Measurements from ENCODE around the gene VHLL. TPM values are rescaled to one million over a fixed set of nuclear protein-coding genes. Genes with fewer than 3 reads are reported as not detected.
A peak's percentile ranks its signal among the peaks of the same experiment; 100 is the strongest.

VHLL gene
- total and polyA plus RNA-seq, 2 of the 13 experiments (the other 11 are each of a cell fraction or from before 2014, with no cell fraction given) = 0.24 TPM; not detected in 1

GRCh38 chr1:156295391-156295947 is 3.6 kb downstream of the VHLL start, which contains the start of gene GLMP (continued):
- TF ChIP-seq ZNF576 (CRISPR knock-in tag; IDR thresholded peaks at IDR 0.05) = no peak
- TF ChIP-seq GABPB1 (CRISPR knock-in tag; IDR thresholded peaks at IDR 0.05) = peak; percentile 65
- 0 out of 2 replicates have a peak, but pooled peaks have one; percentile 37 for TF ChIP-seq IKZF5 (CRISPR knock-in tag; IDR thresholded peaks at IDR 0.05)
- TF ChIP-seq ZNF878 (CRISPR knock-in tag; IDR thresholded peaks at IDR 0.05) = 0 out of 2 replicates have a peak, but pooled peaks have one; percentile 41
- peak; percentile 55; the same call in 1 of the 2 replicates for TF ChIP-seq ZNF788 (CRISPR knock-in tag; IDR thresholded peaks at IDR 0.05; ENCODE audit: borderline replicate concordance)
- TF ChIP-seq ZIK1 (CRISPR knock-in tag; IDR thresholded peaks at IDR 0.05; ENCODE audit: borderline replicate concordance, low read depth) = no peak
- no peak for TF ChIP-seq TEAD2 (CRISPR knock-in tag; IDR thresholded peaks at IDR 0.05)
- TF ChIP-seq DNMT1 (CRISPR knock-in tag; IDR thresholded peaks at IDR 0.05) = no peak
- TF ChIP-seq ZNF687 (CRISPR knock-in tag; IDR thresholded peaks at IDR 0.05) = peak; percentile 74
- peak; percentile 64; the same call in 1 of the 2 replicates for TF ChIP-seq HNRNPL (IDR thresholded peaks at IDR 0.05; ENCODE audit: low read depth, low read length)
- TF ChIP-seq HNF4A (CRISPR knock-in tag; IDR thresholded peaks at IDR 0.05) = 0 out of 2 replicates have a peak, but pooled peaks have one; percentile 3
- TF ChIP-seq NFKB2 (CRISPR knock-in tag; IDR thresholded peaks at IDR 0.05; ENCODE audit: borderline replicate concordance) = peak; percentile 48; the same call in 1 of the 2 replicates
- TF ChIP-seq KDM5A (IDR thresholded peaks at IDR 0.05; ENCODE audit: borderline replicate concordance, low read length) = peak; percentile 96
- peak; percentile 37; the same call in 1 of the 2 replicates for TF ChIP-seq MXD3 (CRISPR knock-in tag; IDR thresholded peaks at IDR 0.05)
- peak; percentile 67; the same call in 1 of the 2 replicates for TF ChIP-seq ARID4A (CRISPR knock-in tag; IDR thresholded peaks at IDR 0.05; ENCODE audit: borderline replicate concordance)
- 0 out of 2 replicates have a peak, but pooled peaks have one; percentile 42 for TF ChIP-seq ELF4 (CRISPR knock-in tag; IDR thresholded peaks at IDR 0.05; ENCODE audit: borderline replicate concordance)
- no peak for TF ChIP-seq TERF1 (CRISPR knock-in tag; IDR thresholded peaks at IDR 0.05)
